K562 (cell line): Measurements from ENCODE around the gene ARF5. TPM values are rescaled to one million over a fixed set of nuclear protein-coding genes. Genes with fewer than 3 reads are reported as not detected.

Experiments used
- ATAC-seq: fragments of 200-7000 bp; cut with Tn5 transposase; 3 replicates; pipeline ENCODE4 v1.9.1; 2020; ENCODE audit warnings: moderate library complexity
- BruUV-seq: library from RNA; stranded (reverse); fragments of 400-500 nt; replicated peaks from 2 replicates; lab custom pipeline; 2021; lab: Mats Ljungman, UMichigan
- CTCF ChIA-PET: fragments of 300-600 bp; formaldehyde crosslinking; extraction: SDS; loops from one replicate; lab custom pipeline; 2021; ENCODE audit warnings: low intra/inter-chr PET ratio; lab: Yijun Ruan, JAX
- POLR2A ChIA-PET: fragments of 300-600, 350-650 bp; sonication (Branson Sonifier 250); formaldehyde crosslinking; extraction: SDS; loops from one replicate; lab custom pipeline; 2021; ENCODE audit warnings: antibody characterized with exemption, inconsistent platforms; lab: Yijun Ruan, JAX
- DNase-seq, 4 experiments: peaks; one replicate each; pipeline versions ENCODE4 v3.0.0 to v3.0.0-alpha.2; 2011 to 2018; ENCODE audit warnings: low spot score in 3 of 4, mixed read lengths in 3 of 4; ENCODE audit errors: extremely low read depth in 1 of 4
- FAIRE-seq: peaks from 2 replicates; lab custom pipeline; 2011; peaks lifted over from hg19 to GRCh38; lab: Jason Lieb, UNC
- H2AFZ ChIP-seq: 2 replicates; pipeline ENCODE4 v1.6.0; 2011; ENCODE audit warnings: low read depth, low read length, control low read depth, inconsistent platforms
- H3K27ac ChIP-seq: fragments of 200-600 bp; 3 replicates; pipeline ENCODE4 v1.8.0; 2011; ENCODE audit warnings: low read depth, mild to moderate bottlenecking, control low read depth, inconsistent platforms, low read length, moderate library complexity, mixed read lengths; ENCODE audit errors: extremely low read depth
- H3K27me3 ChIP-seq, 2 experiments: fragments of 300-600 bp in 1 of 2; 2 replicates in 1 of 2; 3 replicates in 1 of 2; pipeline versions ENCODE4 v1.6.0 to v1.8.0; 2011; ENCODE audit warnings: inconsistent platforms in 2 of 2, low read length in 2 of 2, mild to moderate bottlenecking in 1 of 2, mixed read lengths in 1 of 2, moderate library complexity in 1 of 2; ENCODE audit not compliant: control insufficient read depth in 2 of 2, insufficient read depth in 2 of 2
- H3K36me3 ChIP-seq: fragments of 300-600 bp; 3 replicates; pipeline ENCODE4 v1.8.0; 2011; ENCODE audit warnings: mild to moderate bottlenecking, low read length, inconsistent platforms; ENCODE audit not compliant: control insufficient read depth, insufficient read depth
- H3K4me1 ChIP-seq, 2 experiments: fragments of 200-600 bp in 1 of 2; replicated peaks in 1 of 2; 2 replicates in 1 of 2; 3 replicates in 1 of 2; pipeline versions ENCODE4 v1.5.1 to v1.8.0; 2011; ENCODE audit warnings: inconsistent platforms in 2 of 2, low read length in 2 of 2, mild to moderate bottlenecking in 1 of 2, mixed read lengths in 1 of 2, moderate library complexity in 1 of 2; ENCODE audit not compliant: control insufficient read depth in 2 of 2, insufficient read depth in 2 of 2
- H3K4me2 ChIP-seq: 2 replicates; pipeline ENCODE4 v1.6.1; 2011; ENCODE audit warnings: low read length, control low read depth, inconsistent platforms, mixed read lengths; ENCODE audit not compliant: insufficient read depth
- H3K4me3 ChIP-seq: fragments of 200-600 bp; sonication (generic), shearing (Covaris generic); 2 replicates; pipeline ENCODE4 v1.5.1; 2016; ENCODE audit warnings: control low read depth, inconsistent platforms
- H3K79me2 ChIP-seq: fragments of 200-600 bp; 3 replicates; pipeline ENCODE4 v1.8.0; 2011; ENCODE audit warnings: low read length, inconsistent platforms; ENCODE audit not compliant: control insufficient read depth, insufficient read depth
- H3K9ac ChIP-seq, 2 experiments: 2 replicates each; pipeline versions ENCODE4 v1.6.0 to v1.6.1; 2011; ENCODE audit warnings: low read depth in 2 of 2, low read length in 2 of 2, control low read depth in 1 of 2, inconsistent platforms in 1 of 2, mild to moderate bottlenecking in 1 of 2, mixed read lengths in 1 of 2; ENCODE audit not compliant: insufficient read depth in 1 of 2
- H3K9me1 ChIP-seq: one replicate; pipeline ENCODE4 v1.6.0; 2011; ENCODE audit warnings: inconsistent platforms, mild to moderate bottlenecking, low read length, moderate library complexity; ENCODE audit not compliant: control insufficient read depth, insufficient read depth
- H3K9me3 ChIP-seq: replicated peaks from 2 replicates; pipeline ENCODE4 v1.5.1; 2011; ENCODE audit warnings: low read depth, low read length, inconsistent platforms; ENCODE audit not compliant: control insufficient read depth, insufficient read depth
- H4K20me1 ChIP-seq: replicated peaks from 2 replicates; pipeline ENCODE4 v1.6.1; 2011; ENCODE audit warnings: low read length, inconsistent platforms, mixed read lengths; ENCODE audit not compliant: control insufficient read depth, insufficient read depth
- ATF1 ChIP-seq, 2 experiments: fragments of 450-650 bp in 1 of 2; IDR thresholded peaks; 2 replicates each; pipeline ENCODE4 v1.6.1; 2016; ENCODE audit warnings: missing compliant biosample characterization in 1 of 2, missing genetic modification characterization in 1 of 2
- CHD1 ChIP-seq: fragments of 200-600 bp; sonication (generic); IDR thresholded peaks from one replicate; pipeline ENCODE4 v1.6.1; 2012; ENCODE audit warnings: mild to moderate bottlenecking, moderate library complexity, low read length, inconsistent platforms
- CTBP1 ChIP-seq: fragments of 450-650 bp; IDR thresholded peaks from 2 replicates; pipeline ENCODE4 v1.6.1; 2016; ENCODE audit warnings: borderline replicate concordance
- HDGF ChIP-seq: fragments of 450-650 bp; IDR thresholded peaks from 2 replicates; pipeline ENCODE4 v1.6.1; 2016
- MECOM ChIP-seq: fragments of 250-450 bp; sonication (Bioruptor Pico); IDR thresholded peaks from 2 replicates; pipeline ENCODE4 v1.8.0; 2022; ENCODE audit warnings: inconsistent platforms
- NFE2L1 ChIP-seq: fragments of 450-650 bp; IDR thresholded peaks from 2 replicates; pipeline ENCODE4 v1.6.1; 2016; ENCODE audit warnings: missing genetic modification characterization, low read depth, mild to moderate bottlenecking, missing compliant biosample characterization, moderate library complexity, borderline replicate concordance
- PRMT5 ChIP-seq: sonication (generic); formaldehyde crosslinking; IDR thresholded peaks from 2 replicates; pipeline ENCODE4 v1.5.0; 2020; ENCODE audit warnings: missing genetic modification reagents
- RHOXF2B ChIP-seq: fragments of 250-450 bp; sonication (Bioruptor Pico); conservative IDR thresholded peaks from 2 replicates; pipeline ENCODE4 v1.5.1; 2021
- SLC30A9 ChIP-seq: fragments of 250-450 bp; sonication (Bioruptor Pico); IDR thresholded peaks from 2 replicates; pipeline ENCODE4 v1.8.0; 2022; ENCODE audit warnings: mild to moderate bottlenecking, moderate library complexity
- SREBF2 ChIP-seq: sonication (generic); formaldehyde crosslinking; IDR thresholded peaks from 2 replicates; pipeline ENCODE4 v1.4.0; 2020; ENCODE audit warnings: mild to moderate bottlenecking, missing genetic modification reagents
- SRSF3 ChIP-seq: fragments of 200-400 bp; formaldehyde crosslinking; IDR thresholded peaks from 2 replicates; pipeline ENCODE4 v1.6.1; 2016; ENCODE audit warnings: mild to moderate bottlenecking, low read length, moderate library complexity; ENCODE audit not compliant: insufficient read depth
- WGBS: fragments of 100-300 bp; shearing (Covaris generic); methylation state at CpG from one replicate; pipeline ENCODE4 v1.1.6; 2016; ENCODE audit warnings: low coverage, mixed read lengths; ENCODE audit not compliant: insufficient coverage; ENCODE audit errors: missing lambda C conversion rate; 5-methylcytosine and 5-hydroxymethylcytosine counted together
- in situ Hi-C: fragments of 300-500 bp; cut with MboI; formaldehyde crosslinking; loops from 4 replicates; pipeline ENCODE4 v1.15.0; 2018; ENCODE audit warnings: inconsistent platforms, mixed read lengths
- intact Hi-C: fragments of 100-400 bp; cut with micrococcal nuclease; formaldehyde crosslinking; loops from 2 replicates; pipeline ENCODE4 v1.14.2; 2022
- polyA plus RNA-seq, 8 experiments: library from polyadenylated mRNA; depleted of rRNA in 4 of 8; stranded (reverse) in 5 of 8; unstranded in 3 of 8; fragments of >200 nt; fragmentation: Nextera tagmentation in 2 of 8; fragmentation: Illumina TruSeq in 1 of 8; extraction: Ambion mirVana in 2 of 8; extraction: Trizol in 1 of 8; gene quantifications; 2 replicates each; pipeline versions ENCODE4 v1.2.1 to v1.2.3, GENCODE V29; 2011 to 2014; ENCODE audit warnings: inconsistent platforms in 1 of 8, missing spikeins in 1 of 8
- total RNA-seq, 7 experiments: library from RNA; depleted of rRNA in 6 of 7; stranded (reverse); fragments of >200 nt in 6 of 7; fragmentation: Illumina TruSeq in 2 of 7; extraction: Trizol in 2 of 7; gene quantifications; 2 replicates each; pipeline versions ENCODE4 v1.2.1 to v1.2.3, GENCODE V29; 2011 to 2021; ENCODE audit warnings: low replicate concordance in 1 of 7
- TF ChIP-seq, protein P1 (sequence below), 2 experiments: fragments of 200-800 bp in 1 of 2; sonication (Bioruptor generic) in 1 of 2; sonication (generic) in 1 of 2; formaldehyde crosslinking in 1 of 2; IDR thresholded peaks in 1 of 2; conservative IDR thresholded peaks in 1 of 2; 2 replicates each; pipeline versions ENCODE4 v1.5.0 to v1.6.1; 2016 to 2020; ENCODE audit warnings: missing compliant biosample characterization in 1 of 2, missing genetic modification characterization in 1 of 2, missing genetic modification reagents in 1 of 2
- TF ChIP-seq, protein P2 (sequence below): fragments of 450-650 bp; formaldehyde crosslinking; IDR thresholded peaks from 2 replicates; pipeline ENCODE4 v1.4.0; 2020; ENCODE audit warnings: mild to moderate bottlenecking, mixed read lengths

The ARF5 gene
- total and polyA plus RNA-seq, 9 of the 15 experiments (the other 6 are each of a cell fraction or from before 2014, with no cell fraction given), result 8.1 to 290 (median 125) TPM

DNA sequence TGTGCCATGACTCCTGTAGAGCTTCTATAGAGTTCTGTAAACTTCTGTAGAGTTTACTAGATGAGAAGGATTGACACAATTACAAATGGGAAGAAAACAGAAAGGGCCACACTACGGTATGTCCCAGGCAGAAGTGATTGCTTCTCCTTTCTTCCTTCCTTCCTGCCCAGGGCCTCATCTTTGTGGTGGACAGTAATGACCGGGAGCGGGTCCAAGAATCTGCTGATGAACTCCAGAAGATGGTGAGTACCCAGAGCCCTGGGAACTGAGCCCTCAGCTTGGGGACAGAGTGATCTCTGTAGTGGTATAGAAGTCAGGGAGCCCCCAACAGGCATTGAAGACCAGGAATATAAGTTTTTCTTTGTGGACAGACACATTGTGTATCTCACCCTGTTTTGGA is 1.7 kb downstream of the ARF5 start:
- H3K4me3 ChIP-seq, result no peak overlapping the region
- H3K79me2 ChIP-seq, result peaks cover 19% of the 10 kb centered on the region
- peak; percentile 11 for FAIRE-seq
- peaks cover 19 to 36% of the 10 kb centered on the region in 2 experiments; a peak in 4 of 5 replicates for H3K4me1 ChIP-seq
- H3K27ac ChIP-seq, result no peak overlapping the region
- H3K9me1 ChIP-seq, result peaks cover 4% of the 10 kb centered on the region
- H2AFZ ChIP-seq, result no peak overlapping the region
- peaks cover 22% of the 10 kb centered on the region; the same call in 2 of the 3 replicates for H3K36me3 ChIP-seq
- no peak for ATAC-seq
- DNase-seq, result no peak
- H3K27me3 ChIP-seq, result peaks cover under 1 to 9% of the 10 kb centered on the region in 2 experiments; a peak in 4 of 5 replicates
- H3K9me3 ChIP-seq, result peaks cover 6% of the 10 kb centered on the region; the same call in 1 of the 2 replicates
- POLR2A ChIA-PET, result interaction anchor here (0.5 kb wide), 1 partner anchor 403 kb away, joined by 3 read pairs; no protein-coding TSS in a partner anchor
- CTCF ChIA-PET, result interaction anchor here (1.2 kb wide), 1 partner anchor 141 kb away, joined by 3 read pairs; no protein-coding TSS in a partner anchor
- no peak for TF ChIP-seq MECOM (CRISPR knock-in tag)
- no peak for TF ChIP-seq SLC30A9 (CRISPR knock-in tag)
- no peak for TF ChIP-seq SREBF2 (CRISPR knock-in tag)
- no peak for TF ChIP-seq ATF1 (CRISPR knock-in tag; IDR thresholded peaks at IDR 0.05)
- no peak for TF ChIP-seq ATF1 (tag; IDR thresholded peaks at IDR 0.05)
- TF ChIP-seq, protein P1, sequence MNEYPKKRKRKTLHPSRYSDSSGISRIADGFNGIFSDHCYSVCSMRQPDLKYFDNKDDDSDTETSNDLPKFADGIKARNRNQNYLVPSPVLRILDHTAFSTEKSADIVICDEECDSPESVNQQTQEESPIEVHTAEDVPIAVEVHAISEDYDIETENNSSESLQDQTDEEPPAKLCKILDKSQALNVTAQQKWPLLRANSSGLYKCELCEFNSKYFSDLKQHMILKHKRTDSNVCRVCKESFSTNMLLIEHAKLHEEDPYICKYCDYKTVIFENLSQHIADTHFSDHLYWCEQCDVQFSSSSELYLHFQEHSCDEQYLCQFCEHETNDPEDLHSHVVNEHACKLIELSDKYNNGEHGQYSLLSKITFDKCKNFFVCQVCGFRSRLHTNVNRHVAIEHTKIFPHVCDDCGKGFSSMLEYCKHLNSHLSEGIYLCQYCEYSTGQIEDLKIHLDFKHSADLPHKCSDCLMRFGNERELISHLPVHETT (CRISPR knock-in tag; conservative IDR thresholded peaks at IDR 0.05 in 1 of 2, IDR thresholded peaks at IDR 0.05 in 1 of 2), result no peak
- no peak for TF ChIP-seq PRMT5 (CRISPR knock-in tag)
- TF ChIP-seq SRSF3, result no peak
- TF ChIP-seq NFE2L1 (tag), result no peak
- no peak for TF ChIP-seq HDGF
- TF ChIP-seq RHOXF2B (CRISPR knock-in tag), result no peak
- TF ChIP-seq CHD1, result no peak
- TF ChIP-seq, protein P2, sequence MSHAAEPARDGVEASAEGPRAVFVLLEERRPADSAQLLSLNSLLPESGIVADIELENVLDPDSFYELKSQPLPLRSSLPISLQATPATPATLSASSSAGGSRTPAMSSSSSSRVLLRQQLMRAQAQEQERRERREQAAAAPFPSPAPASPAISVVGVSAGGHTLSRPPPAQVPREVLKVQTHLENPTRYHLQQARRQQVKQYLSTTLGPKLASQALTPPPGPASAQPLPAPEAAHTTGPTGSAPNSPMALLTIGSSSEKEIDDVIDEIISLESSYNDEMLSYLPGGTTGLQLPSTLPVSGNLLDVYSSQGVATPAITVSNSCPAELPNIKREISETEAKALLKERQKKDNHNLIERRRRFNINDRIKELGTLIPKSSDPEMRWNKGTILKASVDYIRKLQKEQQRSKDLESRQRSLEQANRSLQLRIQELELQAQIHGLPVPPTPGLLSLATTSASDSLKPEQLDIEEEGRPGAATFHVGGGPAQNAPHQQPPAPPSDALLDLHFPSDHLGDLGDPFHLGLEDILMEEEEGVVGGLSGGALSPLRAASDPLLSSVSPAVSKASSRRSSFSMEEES (CRISPR knock-in tag), result no peak
- TF ChIP-seq CTBP1, result no peak
- TF ChIP-seq, all 486 proteins: peak for 0
- Histone ChIP-seq H3K4me2 (no peak overlapping the region), H3K9ac (no peak overlapping the region), H4K20me1 (no peaks in the 10 kb centered on the region; the same call in 1 of the 2 replicates)
- intact Hi-C loops, result loop anchor here (5.0 kb wide), 1 partner anchor 62 kb away; the partner anchor contains the start of gene SND1
- in situ Hi-C loops, result no loop called here
- WGBS, result 92% methylated on average over 3 of the region's 3 CpGs
- BruUV-seq, result no TSS peak
